HepG2 (cell line): Measurements from ENCODE around the gene SURF2.

Experiments used
- DBP ChIP-seq: sonication (generic); formaldehyde crosslinking; IDR thresholded peaks from 2 replicates; pipeline ENCODE4 v1.4.0; 2020; ENCODE audit warnings: missing genetic modification reagents; ENCODE audit errors: not compliant biosample characterization
- FOSL1 ChIP-seq: sonication (generic); formaldehyde crosslinking; IDR thresholded peaks from 2 replicates; pipeline ENCODE4 v1.9.0; 2021; ENCODE audit warnings: missing genetic modification reagents, borderline replicate concordance
- FOXA3 ChIP-seq: IDR thresholded peaks from 2 replicates; pipeline ENCODE4 v1.6.1; 2016; ENCODE audit warnings: missing genetic modification reagents, missing compliant biosample characterization
- FOXM1 ChIP-seq: sonication (generic); formaldehyde crosslinking; IDR thresholded peaks from 2 replicates; pipeline ENCODE4 v1.5.0; 2020; ENCODE audit warnings: missing genetic modification reagents
- NFE2L2 ChIP-seq: fragments of 150-350 bp; IDR thresholded peaks from 2 replicates; pipeline ENCODE4 v1.6.1; 2014; ENCODE audit warnings: low read length
- POLR2AphosphoS2 ChIP-seq: IDR thresholded peaks from 2 replicates; pipeline ENCODE4 v1.6.1; 2011; ENCODE audit warnings: low read depth, low read length, improper control_type of control experiment
- TP53 ChIP-seq: sonication (generic); formaldehyde crosslinking; conservative IDR thresholded peaks from 2 replicates; pipeline ENCODE4 v1.4.0; 2020; ENCODE audit warnings: missing genetic modification reagents
- ZNF383 ChIP-seq: sonication (generic); formaldehyde crosslinking; IDR thresholded peaks from 2 replicates; pipeline ENCODE4 v1.4.0; 2020; ENCODE audit warnings: missing genetic modification reagents, mild to moderate bottlenecking, borderline replicate concordance
- ZNF512 ChIP-seq: sonication (generic); formaldehyde crosslinking; IDR thresholded peaks from 2 replicates; pipeline ENCODE4 v1.4.0; 2020; ENCODE audit warnings: mild to moderate bottlenecking, missing genetic modification reagents
- ZNF556 ChIP-seq: sonication (generic); formaldehyde crosslinking; IDR thresholded peaks from 2 replicates; pipeline ENCODE4 v1.4.0; 2020; ENCODE audit warnings: mild to moderate bottlenecking, missing genetic modification reagents, borderline replicate concordance

- TF ChIP-seq ZNF556 (CRISPR knock-in tag): no peak
- TF ChIP-seq DBP (CRISPR knock-in tag): no peak
- TF ChIP-seq ZNF383 (CRISPR knock-in tag): no peak
- TF ChIP-seq ZNF512 (CRISPR knock-in tag): no peak
- TF ChIP-seq FOSL1 (CRISPR knock-in tag): no peak
- no peak for TF ChIP-seq FOXM1 (CRISPR knock-in tag)
- no peak for TF ChIP-seq NFE2L2
- TF ChIP-seq FOXA3 (CRISPR knock-in tag): no peak
- no peak for TF ChIP-seq POLR2AphosphoS2
- no peak for TF ChIP-seq TP53
Measured at GRCh38 chr9:133362359-133363044, 6.2 kb downstream of the SURF2 start.
